Measurements from ENCODE around the gene CDK9.

The CDK9 gene

DNA sequence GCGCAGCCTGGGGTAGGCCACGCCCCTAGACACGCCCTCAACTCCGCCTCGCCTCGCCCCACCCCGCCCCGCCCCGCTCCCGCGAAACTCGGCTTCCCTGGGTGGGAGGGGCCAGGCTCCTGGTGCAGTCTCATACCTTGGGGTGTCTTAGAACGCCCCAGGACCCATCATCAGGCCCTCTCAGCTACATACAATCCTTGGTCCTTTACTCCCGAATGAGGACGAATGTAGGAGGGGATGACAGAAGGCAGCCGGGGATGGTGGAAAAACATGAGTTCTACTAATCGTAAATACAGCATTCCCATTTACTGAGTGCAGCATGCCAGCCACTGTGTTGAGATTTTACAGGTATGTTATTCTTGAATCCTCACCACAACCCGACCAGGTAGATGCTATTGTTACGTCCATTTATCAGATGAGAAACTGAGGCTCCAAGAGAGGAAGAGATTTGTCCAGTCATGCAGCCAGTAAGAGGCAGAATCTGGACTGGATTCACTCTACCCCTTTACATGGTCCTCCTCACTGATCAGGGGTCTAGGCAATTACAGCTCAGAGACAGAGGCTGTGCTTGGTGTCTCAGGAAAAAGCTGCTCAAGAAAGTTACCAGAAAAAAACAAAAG lies 14.2 kb upstream of the CDK9 start:
- peak overlapping the region; percentile 16; the same call in 1 of the 2 replicates for H3K27ac ChIP-seq (ENCODE audit: low read length)
- H3K27me3 ChIP-seq (ENCODE audit: low read depth, low read length) = no peaks in the 10 kb centered on the region
- no peak for TF ChIP-seq EZH2phosphoT487 (IDR thresholded peaks at IDR 0.05; ENCODE audit: low read depth)
- TF ChIP-seq, protein P1, sequence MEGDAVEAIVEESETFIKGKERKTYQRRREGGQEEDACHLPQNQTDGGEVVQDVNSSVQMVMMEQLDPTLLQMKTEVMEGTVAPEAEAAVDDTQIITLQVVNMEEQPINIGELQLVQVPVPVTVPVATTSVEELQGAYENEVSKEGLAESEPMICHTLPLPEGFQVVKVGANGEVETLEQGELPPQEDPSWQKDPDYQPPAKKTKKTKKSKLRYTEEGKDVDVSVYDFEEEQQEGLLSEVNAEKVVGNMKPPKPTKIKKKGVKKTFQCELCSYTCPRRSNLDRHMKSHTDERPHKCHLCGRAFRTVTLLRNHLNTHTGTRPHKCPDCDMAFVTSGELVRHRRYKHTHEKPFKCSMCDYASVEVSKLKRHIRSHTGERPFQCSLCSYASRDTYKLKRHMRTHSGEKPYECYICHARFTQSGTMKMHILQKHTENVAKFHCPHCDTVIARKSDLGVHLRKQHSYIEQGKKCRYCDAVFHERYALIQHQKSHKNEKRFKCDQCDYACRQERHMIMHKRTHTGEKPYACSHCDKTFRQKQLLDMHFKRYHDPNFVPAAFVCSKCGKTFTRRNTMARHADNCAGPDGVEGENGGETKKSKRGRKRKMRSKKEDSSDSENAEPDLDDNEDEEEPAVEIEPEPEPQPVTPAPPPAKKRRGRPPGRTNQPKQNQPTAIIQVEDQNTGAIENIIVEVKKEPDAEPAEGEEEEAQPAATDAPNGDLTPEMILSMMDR (IDR thresholded peaks at IDR 0.05; ENCODE audit: low read depth, low read length) = no peak
- H4K20me1 ChIP-seq (ENCODE audit: insufficient read depth, low read length) = peaks cover 76% of the 10 kb centered on the region
- H3K79me2 ChIP-seq (ENCODE audit: low read length) = peaks cover 40% of the 10 kb centered on the region
- no peak overlapping the region for H3K9ac ChIP-seq (ENCODE audit: low read length)
- H3K4me2 ChIP-seq (ENCODE audit: low read length) = peak overlapping the region; percentile 90
- H3K36me3 ChIP-seq (replicated peaks; ENCODE audit: low read depth, low read length) = peaks cover 62% of the 10 kb centered on the region
- no peak overlapping the region for H2AFZ ChIP-seq (ENCODE audit: low read depth, low read length)
- H3K4me3 ChIP-seq (ENCODE audit: low read length) = peak overlapping the region; percentile 77
- H3K9me3 ChIP-seq (ENCODE audit: insufficient read depth, low read length) = no peaks in the 10 kb centered on the region
- H3K4me1 ChIP-seq (ENCODE audit: low read length) = peaks cover 23% of the 10 kb centered on the region

GRCh38 chr9:127772603-127773002 lies 13.2 kb upstream of the CDK9 start:
- Histone ChIP-seq H3K36me3 (replicated peaks; ENCODE audit: low read depth, low read length) (peaks cover 55% of the 10 kb centered on the region), H3K9me3 (ENCODE audit: insufficient read depth, low read length) (no peaks in the 10 kb centered on the region), H3K27ac (ENCODE audit: low read length) (no peak overlapping the region), H4K20me1 (ENCODE audit: insufficient read depth, low read length) (peaks cover 68% of the 10 kb centered on the region), H3K4me2 (ENCODE audit: low read length) (no peak overlapping the region), H3K4me3 (ENCODE audit: low read length) (no peak overlapping the region), H3K79me2 (ENCODE audit: low read length) (peaks cover 50% of the 10 kb centered on the region), H3K4me1 (ENCODE audit: low read length) (peaks cover 23% of the 10 kb centered on the region), H3K27me3 (ENCODE audit: low read depth, low read length) (no peaks in the 10 kb centered on the region), H3K9ac (ENCODE audit: low read length) (no peak overlapping the region), H2AFZ (ENCODE audit: low read depth, low read length) (no peak overlapping the region)
- TF ChIP-seq, protein P1 (IDR thresholded peaks at IDR 0.05; ENCODE audit: low read depth, low read length) = no peak
- no peak for TF ChIP-seq EZH2phosphoT487 (IDR thresholded peaks at IDR 0.05; ENCODE audit: low read depth)

- H3K4me1 ChIP-seq (ENCODE audit: low read length) = peaks cover 23% of the 10 kb centered on the region
- H2AFZ ChIP-seq (ENCODE audit: low read depth, low read length) = no peak overlapping the region
- peaks cover 48% of the 10 kb centered on the region for H3K36me3 ChIP-seq (replicated peaks; ENCODE audit: low read depth, low read length)
- peaks cover 61% of the 10 kb centered on the region for H4K20me1 ChIP-seq (ENCODE audit: insufficient read depth, low read length)
- H3K27me3 ChIP-seq (ENCODE audit: low read depth, low read length) = no peaks in the 10 kb centered on the region
- no peak overlapping the region for H3K9ac ChIP-seq (ENCODE audit: low read length)
- H3K79me2 ChIP-seq (ENCODE audit: low read length) = peaks cover 56% of the 10 kb centered on the region
- no peak overlapping the region for H3K27ac ChIP-seq (ENCODE audit: low read length)
- TF ChIP-seq, protein P1 (IDR thresholded peaks at IDR 0.05; ENCODE audit: low read depth, low read length) = no peak
- TF ChIP-seq EZH2phosphoT487 (IDR thresholded peaks at IDR 0.05; ENCODE audit: low read depth) = no peak
- no peak overlapping the region for H3K4me2 ChIP-seq (ENCODE audit: low read length)
- no peaks in the 10 kb centered on the region for H3K9me3 ChIP-seq (ENCODE audit: insufficient read depth, low read length)
- no peak overlapping the region for H3K4me3 ChIP-seq (ENCODE audit: low read length)
Observed at GRCh38 chr9:127773272-127773671, 12.6 kb upstream of the CDK9 start.

DNA sequence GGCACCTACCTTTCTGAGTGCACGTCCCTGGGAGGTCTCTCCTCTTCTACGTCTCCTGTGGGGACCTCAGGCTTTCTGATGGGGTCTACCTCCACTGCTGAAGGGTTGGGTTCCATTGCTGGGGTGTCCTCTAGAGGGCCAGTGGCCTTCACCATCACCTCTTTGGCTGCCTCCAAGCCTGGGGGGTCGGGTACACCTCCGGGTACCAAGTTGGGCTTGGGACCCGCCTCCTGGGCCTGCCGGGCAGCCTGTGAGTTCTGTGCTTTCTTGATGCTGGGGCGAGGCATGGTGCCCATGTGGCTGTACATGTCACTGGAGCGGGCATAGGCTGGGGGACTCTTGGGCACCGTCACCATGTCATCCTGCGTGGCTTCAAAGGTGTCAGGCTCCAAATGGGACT lies 11.9 kb upstream of the CDK9 start:
- H3K4me1 ChIP-seq (ENCODE audit: low read length) = peaks cover 27% of the 10 kb centered on the region

More for the DNA sequence above, 11.9 kb upstream of the CDK9 start:
- H3K9ac ChIP-seq (ENCODE audit: low read length) = no peak overlapping the region
- H3K4me2 ChIP-seq (ENCODE audit: low read length) = no peak overlapping the region
- H3K79me2 ChIP-seq (ENCODE audit: low read length) = peaks cover 55% of the 10 kb centered on the region
- H3K27ac ChIP-seq (ENCODE audit: low read length) = no peak overlapping the region
- H4K20me1 ChIP-seq (ENCODE audit: insufficient read depth, low read length) = peaks cover 54% of the 10 kb centered on the region
- H3K9me3 ChIP-seq (ENCODE audit: insufficient read depth, low read length) = no peaks in the 10 kb centered on the region
- TF ChIP-seq, protein P1 (IDR thresholded peaks at IDR 0.05; ENCODE audit: low read depth, low read length) = no peak
- TF ChIP-seq EZH2phosphoT487 (IDR thresholded peaks at IDR 0.05; ENCODE audit: low read depth) = no peak
- H3K36me3 ChIP-seq (replicated peaks; ENCODE audit: low read depth, low read length) = peaks cover 45% of the 10 kb centered on the region
- H2AFZ ChIP-seq (ENCODE audit: low read depth, low read length) = no peak overlapping the region
- no peaks in the 10 kb centered on the region for H3K27me3 ChIP-seq (ENCODE audit: low read depth, low read length)
- no peak overlapping the region for H3K4me3 ChIP-seq (ENCODE audit: low read length)
